NCI-H748 (cell line): ENCODE measurements around the gene GATAD2B.

Source experiments
- DNase-seq: peaks from one replicate; lab custom pipeline; 2025; ENCODE audit not compliant: unreplicated experiment; lab: John Stamatoyannopoulos, UW

GATAD2B gene

DNA sequence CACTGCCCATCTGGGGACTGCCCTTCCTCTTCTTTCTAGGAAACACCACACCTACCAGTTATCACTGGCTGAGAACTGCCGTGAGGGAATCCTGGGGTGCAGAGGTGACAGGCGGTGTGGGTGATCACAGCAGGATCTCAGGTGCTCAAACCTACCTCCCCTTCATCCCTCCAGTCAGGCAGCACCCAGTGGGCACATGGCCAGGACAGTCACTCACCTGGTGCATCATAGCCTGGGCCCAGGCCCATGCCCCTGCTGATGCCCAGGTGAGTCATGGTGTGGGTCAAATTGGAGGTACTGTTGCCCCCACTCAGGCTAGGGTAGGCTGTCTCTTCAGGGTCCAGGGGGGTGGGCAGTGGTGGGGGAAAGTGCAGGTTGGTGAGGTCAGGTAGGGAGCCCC, 29.0 kb upstream of the GATAD2B start:
- no peak for DNase-seq

GRCh38 chr1:153951183-153951582, 28.4 kb upstream of the GATAD2B start:
- no peak for DNase-seq

GRCh38 chr1:153946622-153947241, 24.0 kb upstream of the GATAD2B start, which contains the start of gene DENND4B:
DENND4B (minus strand) TSS chr1:153946718; CDS start chr1:153944374, 2,344 bp downstream.
- peak; percentile 84 for DNase-seq

GRCh38 chr1:153945795-153946621, 23.2 kb upstream of the GATAD2B start:
- peak; percentile 65 for DNase-seq

GRCh38 chr1:153945131-153945794, 22.5 kb upstream of the GATAD2B start:
- peak; percentile 36 for DNase-seq

- DNase-seq = no peak
These were observed 22.0 kb upstream of the GATAD2B start for GRCh38 chr1:153944827-153945117.

GRCh38 chr1:153944005-153944826, 21.4 kb upstream of the GATAD2B start:
- DNase-seq = no peak

DNA sequence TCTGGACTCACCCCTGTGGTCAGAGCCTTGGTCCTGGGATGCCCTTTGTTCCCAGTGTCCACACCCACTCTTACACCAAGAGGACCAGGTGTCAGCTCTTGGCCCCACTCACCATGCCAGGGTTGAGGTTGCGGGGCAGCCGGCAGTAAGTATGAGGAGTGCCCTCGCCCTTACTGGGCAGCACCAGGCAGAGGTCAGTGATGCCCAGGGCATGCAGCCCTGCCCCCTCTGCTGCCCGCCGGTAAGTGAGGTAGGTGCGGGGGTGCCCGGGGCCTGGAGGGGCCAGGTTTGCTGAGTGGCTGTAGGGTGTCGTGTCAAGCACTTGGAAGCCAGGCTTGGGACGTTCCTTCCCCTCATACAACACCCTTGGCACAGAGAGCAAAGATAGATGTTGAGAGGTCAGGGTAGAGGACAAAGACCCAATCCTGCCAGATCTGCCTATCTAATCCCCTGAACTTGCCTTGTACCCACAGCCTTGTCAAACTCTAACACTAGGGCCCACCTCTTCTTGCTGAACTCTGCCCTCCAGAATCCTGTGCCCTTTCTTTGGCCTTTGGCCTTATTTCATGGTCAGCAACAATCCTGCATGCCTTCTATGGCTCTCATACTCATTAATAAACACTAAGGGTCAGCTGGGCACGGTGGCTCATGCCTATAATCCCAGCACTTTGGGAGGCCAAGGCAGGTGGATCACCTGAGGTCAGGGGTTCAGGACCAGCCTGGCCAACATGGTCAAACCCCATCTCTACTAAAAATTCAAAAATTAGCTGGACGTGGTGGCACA, 20.2 kb upstream of the GATAD2B start:
- no peak for DNase-seq

DNA sequence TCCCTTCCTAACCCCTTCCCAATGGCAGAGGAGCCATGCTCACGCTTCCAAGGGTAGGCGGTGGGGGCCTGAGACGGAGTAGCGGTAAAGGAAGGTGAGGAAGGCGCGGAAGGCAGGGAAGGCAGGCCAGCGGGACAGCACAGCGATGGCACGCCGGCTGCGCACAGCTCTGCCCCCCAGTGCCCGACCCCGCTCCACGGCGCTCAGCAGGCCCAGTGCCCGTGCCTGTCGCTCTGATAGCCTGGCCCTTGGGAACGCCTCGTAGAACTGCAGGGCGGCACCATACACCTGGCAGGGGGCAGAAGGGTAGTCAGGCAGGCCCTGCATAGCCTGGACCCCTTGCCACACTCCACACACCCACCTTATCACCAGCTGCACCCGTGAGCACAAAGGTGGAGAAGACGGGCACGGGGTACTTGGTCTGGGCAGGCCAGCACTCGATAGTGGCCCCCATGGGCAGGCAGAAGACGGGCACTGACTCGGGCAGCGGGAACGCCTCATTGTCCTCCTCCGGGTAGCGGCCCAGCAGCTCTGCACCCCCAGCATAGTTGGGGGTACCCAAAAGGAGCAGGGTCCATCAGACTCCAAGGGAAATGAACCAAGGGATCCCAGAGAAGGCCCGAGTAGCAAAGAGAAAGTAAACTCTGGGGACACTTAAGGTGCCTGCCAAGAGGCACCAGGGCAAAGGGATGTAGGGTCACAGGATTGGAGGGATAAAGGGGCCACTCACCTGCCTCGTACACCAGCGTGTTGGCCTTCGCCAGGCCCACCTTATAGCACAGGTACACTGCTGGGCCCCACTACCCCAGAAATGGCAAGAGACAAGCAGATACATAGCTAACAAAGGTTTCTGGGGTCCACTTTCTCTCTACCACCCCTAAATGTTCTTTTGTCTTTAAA, 19.3 kb upstream of the GATAD2B start:
- DNase-seq = no peak

- no peak for DNase-seq
These were observed 18.0 kb upstream of the GATAD2B start for GRCh38 chr1:153940756-153941155.

- no peak for DNase-seq
These were observed 16.7 kb upstream of the GATAD2B start for GRCh38 chr1:153939476-153939875.

DNA sequence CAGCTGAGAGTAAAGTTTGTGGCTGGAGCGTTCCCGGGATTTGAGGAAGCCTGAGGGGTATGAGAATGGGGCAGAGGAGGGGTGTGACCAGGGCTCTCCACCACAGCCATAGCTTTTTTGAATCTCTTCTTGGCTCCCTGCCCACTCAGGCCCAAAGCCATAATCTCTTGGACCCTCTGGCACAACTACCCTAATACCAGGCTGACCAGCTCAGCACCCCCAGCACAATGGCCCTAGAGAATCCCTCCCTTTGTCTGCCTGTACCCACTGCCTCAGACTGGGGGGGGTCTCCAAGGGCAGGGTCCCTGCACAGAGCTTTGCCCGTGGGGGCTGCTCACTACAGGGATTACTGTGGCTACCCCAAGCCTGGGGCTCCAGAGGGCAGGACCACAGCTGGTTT, 16.2 kb upstream of the GATAD2B start:
- DNase-seq = no peak

DNA sequence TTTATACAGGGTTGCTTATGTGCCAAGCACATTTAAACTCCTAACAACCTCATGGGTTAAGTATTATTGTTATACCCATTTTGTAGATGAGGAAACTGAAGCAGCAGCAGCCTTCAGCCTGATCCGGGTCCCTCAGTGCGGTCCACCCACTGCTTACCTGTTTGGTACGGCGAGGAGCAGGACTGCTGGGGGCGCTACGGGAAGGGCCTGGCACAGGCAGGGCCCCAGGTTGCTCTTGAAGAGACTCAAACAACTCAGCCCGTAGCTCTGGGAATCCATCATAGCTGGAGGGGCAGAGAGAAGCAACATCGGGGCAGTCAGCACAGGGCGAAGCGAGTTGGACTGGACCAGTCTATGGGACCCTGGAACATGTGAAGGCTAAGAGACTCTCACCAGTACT, 14.6 kb upstream of the GATAD2B start:
- DNase-seq = no peak

- DNase-seq = no peak
These were observed 13.4 kb upstream of the GATAD2B start for GRCh38 chr1:153936011-153936802.

DNA sequence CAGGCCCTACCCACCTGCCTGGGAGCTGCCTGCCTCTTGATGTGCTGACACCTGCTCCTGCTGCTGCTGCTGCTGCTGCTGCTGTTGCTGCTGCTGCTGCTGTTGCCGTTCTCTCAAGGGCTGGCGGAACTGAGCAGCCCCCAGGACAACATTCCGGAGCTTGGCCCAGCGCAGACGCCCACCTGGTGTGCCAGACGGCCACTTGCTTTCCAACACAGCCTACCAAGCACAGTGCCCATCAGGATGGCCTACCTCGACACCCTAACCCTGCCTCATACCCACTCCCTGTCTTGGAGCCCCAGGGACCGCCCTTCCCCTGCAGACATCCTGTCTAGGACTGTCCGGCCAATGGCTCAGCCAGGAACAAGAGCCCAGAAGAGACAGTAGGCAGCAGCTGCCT, 12.0 kb upstream of the GATAD2B start:
- DNase-seq = no peak

DNA sequence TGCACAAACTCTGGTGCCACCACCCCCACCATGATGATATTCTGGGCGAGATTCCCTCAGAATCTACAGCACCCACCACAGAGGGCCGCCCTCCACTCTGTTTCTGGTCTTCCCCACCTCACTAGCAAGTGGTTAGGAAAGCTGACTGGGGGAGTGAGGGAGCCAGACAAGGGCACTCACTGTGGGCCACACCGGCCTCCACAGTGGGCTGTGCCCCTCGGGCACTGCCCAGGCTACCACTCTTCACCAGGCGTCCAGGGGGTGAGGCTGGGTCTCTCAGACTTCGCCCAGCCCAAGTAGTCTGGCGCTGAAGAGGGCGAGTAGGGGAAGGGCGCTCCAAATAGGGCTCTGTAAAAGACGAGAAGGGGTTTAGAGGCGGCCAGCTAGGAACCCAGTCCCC, 11.2 kb upstream of the GATAD2B start:
- DNase-seq = no peak

DNA sequence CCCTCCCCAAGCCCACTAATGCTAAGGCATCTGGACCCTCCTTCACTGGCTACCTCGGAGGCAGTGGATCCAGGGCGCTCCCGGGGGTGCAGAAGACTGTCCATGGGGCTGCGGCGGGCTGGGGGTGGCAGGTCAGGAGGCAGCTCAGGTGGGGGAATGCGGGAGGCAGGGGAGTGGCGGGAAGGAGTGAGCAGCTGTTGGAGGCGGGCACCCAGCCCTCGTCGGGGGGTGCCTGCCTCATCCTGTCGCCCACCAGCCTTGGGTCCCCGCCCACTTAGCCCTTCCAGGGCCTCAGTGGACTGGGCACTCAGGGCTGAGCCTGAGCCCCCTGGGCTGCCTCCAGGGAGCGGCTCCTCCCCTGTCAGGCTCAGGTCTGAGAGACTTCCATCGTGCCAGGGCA, 10.7 kb upstream of the GATAD2B start:
- DNase-seq = no peak

DNA sequence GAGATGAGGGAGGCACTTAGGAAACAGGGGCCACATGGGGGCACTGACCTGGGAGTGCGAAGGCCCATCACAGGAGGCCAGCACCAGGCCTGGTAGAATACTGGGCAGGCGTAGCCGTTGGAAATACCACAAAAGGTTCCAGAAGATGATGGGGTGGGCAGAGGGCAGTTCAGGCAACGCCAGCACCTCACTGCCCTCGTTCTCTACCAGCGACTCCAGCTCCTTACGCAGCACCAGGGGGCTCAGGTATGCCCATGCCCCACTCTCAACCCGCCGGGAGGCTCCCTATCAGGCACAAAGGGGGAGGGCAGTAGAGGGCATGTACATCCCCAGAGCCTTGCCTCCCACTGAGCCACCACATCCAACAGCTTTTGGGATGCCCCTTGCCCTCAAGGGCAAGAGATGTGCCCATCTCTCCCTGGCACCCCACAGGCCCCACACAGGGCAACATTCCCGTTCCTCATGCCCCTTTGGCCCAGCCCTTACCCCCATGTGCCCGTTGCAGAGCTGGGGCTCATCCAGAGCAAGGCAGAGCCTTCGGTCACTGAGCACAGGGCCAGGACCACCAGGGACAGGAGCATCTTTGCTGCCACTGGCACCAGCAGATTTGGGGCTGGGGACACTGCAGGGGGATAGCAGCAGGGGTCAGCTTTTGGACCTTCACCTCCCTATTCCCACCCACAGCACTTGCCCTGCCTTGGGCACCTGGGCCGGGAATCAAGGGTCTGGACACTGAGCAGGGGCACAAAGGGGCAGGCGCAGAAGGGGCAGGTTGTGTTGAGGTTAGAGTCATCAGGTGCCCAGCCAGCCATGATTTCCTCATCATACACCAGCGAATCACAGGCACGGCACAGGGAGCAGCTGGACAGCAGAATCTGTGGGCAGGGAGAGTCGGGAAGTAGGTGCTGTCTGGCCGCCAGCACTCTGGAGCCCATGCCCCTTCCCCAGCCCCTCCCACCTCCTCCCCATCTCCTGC, 9.7 kb upstream of the GATAD2B start:
- DNase-seq = no peak
